HL-60 (cell line): Measurements from ENCODE around the gene AFF3.

Experiments
- GABPA ChIP-seq: IDR thresholded peaks from 2 replicates; pipeline ENCODE4 v1.6.1; 2012; ENCODE audit warnings: low read depth
- POLR2AphosphoS5 ChIP-seq: IDR thresholded peaks from 2 replicates; pipeline ENCODE4 v1.6.1; 2012; ENCODE audit warnings: low read depth
- SPI1 ChIP-seq: IDR thresholded peaks from 2 replicates; pipeline ENCODE4 v1.6.1; 2012; ENCODE audit warnings: low read depth, mild to moderate bottlenecking, borderline replicate concordance
- TF ChIP-seq, protein P1 (sequence below): IDR thresholded peaks from one replicate; pipeline ENCODE4 v1.5.1; 2011; ENCODE audit warnings: low read length, control low read depth, inconsistent platforms; ENCODE audit not compliant: insufficient read depth
- TF ChIP-seq, protein P2 (sequence below): IDR thresholded peaks from 2 replicates; pipeline ENCODE4 v1.6.1; 2012; ENCODE audit warnings: low read depth; ENCODE audit not compliant: insufficient replicate concordance

DNA sequence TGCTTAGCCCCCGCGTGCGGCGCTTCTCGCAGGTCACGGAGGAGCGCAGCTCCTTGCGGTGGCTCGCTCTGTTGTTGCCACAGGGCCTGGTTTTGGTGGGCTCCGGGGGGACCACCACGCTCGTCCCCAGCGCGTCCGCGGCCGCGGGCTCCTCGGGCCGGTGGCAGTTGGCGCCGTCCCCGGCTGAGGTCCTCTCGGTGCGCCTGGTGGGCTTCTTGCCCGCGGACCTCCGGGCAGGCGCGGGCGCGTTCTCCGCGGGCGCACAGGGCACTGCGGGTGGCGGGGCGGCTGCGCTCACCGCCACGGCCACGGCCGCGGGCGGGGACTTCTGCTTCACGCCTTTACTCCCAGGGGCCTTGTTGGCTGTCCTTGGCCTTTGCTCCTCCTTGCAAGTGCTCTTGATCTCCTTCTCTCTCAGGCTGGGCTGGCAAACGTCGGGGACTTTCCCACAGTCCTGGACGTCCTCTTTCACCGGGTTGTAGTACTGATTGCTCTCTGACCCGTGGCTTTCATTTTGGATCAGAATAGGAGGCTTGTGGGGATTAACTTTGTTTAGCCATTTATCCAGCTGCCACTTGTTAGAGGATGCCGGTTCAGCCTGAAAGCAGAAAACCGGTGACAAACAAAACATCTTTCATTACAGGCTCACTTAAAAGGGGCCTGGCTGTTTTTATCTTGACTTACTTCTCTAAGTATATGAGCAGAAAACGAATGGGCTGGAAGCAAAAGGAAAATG, 548.5 kb downstream of the AFF3 start:
- TF ChIP-seq, protein P1, sequence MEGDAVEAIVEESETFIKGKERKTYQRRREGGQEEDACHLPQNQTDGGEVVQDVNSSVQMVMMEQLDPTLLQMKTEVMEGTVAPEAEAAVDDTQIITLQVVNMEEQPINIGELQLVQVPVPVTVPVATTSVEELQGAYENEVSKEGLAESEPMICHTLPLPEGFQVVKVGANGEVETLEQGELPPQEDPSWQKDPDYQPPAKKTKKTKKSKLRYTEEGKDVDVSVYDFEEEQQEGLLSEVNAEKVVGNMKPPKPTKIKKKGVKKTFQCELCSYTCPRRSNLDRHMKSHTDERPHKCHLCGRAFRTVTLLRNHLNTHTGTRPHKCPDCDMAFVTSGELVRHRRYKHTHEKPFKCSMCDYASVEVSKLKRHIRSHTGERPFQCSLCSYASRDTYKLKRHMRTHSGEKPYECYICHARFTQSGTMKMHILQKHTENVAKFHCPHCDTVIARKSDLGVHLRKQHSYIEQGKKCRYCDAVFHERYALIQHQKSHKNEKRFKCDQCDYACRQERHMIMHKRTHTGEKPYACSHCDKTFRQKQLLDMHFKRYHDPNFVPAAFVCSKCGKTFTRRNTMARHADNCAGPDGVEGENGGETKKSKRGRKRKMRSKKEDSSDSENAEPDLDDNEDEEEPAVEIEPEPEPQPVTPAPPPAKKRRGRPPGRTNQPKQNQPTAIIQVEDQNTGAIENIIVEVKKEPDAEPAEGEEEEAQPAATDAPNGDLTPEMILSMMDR, result no peak
- no peak for TF ChIP-seq POLR2AphosphoS5
- TF ChIP-seq GABPA, result no peak
- no peak for TF ChIP-seq SPI1
- TF ChIP-seq, protein P2, sequence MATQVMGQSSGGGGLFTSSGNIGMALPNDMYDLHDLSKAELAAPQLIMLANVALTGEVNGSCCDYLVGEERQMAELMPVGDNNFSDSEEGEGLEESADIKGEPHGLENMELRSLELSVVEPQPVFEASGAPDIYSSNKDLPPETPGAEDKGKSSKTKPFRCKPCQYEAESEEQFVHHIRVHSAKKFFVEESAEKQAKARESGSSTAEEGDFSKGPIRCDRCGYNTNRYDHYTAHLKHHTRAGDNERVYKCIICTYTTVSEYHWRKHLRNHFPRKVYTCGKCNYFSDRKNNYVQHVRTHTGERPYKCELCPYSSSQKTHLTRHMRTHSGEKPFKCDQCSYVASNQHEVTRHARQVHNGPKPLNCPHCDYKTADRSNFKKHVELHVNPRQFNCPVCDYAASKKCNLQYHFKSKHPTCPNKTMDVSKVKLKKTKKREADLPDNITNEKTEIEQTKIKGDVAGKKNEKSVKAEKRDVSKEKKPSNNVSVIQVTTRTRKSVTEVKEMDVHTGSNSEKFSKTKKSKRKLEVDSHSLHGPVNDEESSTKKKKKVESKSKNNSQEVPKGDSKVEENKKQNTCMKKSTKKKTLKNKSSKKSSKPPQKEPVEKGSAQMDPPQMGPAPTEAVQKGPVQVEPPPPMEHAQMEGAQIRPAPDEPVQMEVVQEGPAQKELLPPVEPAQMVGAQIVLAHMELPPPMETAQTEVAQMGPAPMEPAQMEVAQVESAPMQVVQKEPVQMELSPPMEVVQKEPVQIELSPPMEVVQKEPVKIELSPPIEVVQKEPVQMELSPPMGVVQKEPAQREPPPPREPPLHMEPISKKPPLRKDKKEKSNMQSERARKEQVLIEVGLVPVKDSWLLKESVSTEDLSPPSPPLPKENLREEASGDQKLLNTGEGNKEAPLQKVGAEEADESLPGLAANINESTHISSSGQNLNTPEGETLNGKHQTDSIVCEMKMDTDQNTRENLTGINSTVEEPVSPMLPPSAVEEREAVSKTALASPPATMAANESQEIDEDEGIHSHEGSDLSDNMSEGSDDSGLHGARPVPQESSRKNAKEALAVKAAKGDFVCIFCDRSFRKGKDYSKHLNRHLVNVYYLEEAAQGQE, result no peak
